Hepatocyte (in vitro differentiated cells): Measurements from ENCODE around the gene TUBA4B.

ENCODE experiments used
- CTCF ChIP-seq: fragments of 200-600 bp; sonication (generic); IDR thresholded peaks from 2 replicates; pipeline ENCODE4 v1.5.1; 2016; ENCODE audit warnings: antibody characterized with exemption, mild to moderate bottlenecking; ENCODE audit not compliant: poor library complexity
- EZH2phosphoT487 ChIP-seq: fragments of 200-600 bp; sonication (generic); IDR thresholded peaks from one replicate; pipeline ENCODE4 v1.6.1; 2018; ENCODE audit warnings: antibody characterized with exemption, mild to moderate bottlenecking, low read depth, moderate library complexity; ENCODE audit not compliant: unreplicated experiment, severe bottlenecking

- no peak for TF ChIP-seq CTCF
- no peak for TF ChIP-seq EZH2phosphoT487
Measured at GRCh38 chr2:219243291-219243761, 9.7 kb upstream of the TUBA4B start.
